K562 (cell line): Measurements from ENCODE around the gene TTC23L. TPM values are rescaled to one million over a fixed set of nuclear protein-coding genes. Genes with fewer than 3 reads are reported as not detected.

Experiments
- ATAC-seq: fragments of 200-7000 bp; cut with Tn5 transposase; 3 replicates; pipeline ENCODE4 v1.9.1; 2020; ENCODE audit warnings: moderate library complexity
- BruUV-seq: library from RNA; stranded (reverse); fragments of 400-500 nt; replicated peaks from 2 replicates; lab custom pipeline; 2021; lab: Mats Ljungman, UMichigan
- CTCF ChIA-PET: fragments of 300-600 bp; formaldehyde crosslinking; extraction: SDS; loops from one replicate; lab custom pipeline; 2021; ENCODE audit warnings: low intra/inter-chr PET ratio; lab: Yijun Ruan, JAX
- POLR2A ChIA-PET: fragments of 300-600, 350-650 bp; sonication (Branson Sonifier 250); formaldehyde crosslinking; extraction: SDS; loops from one replicate; lab custom pipeline; 2021; ENCODE audit warnings: antibody characterized with exemption, inconsistent platforms; lab: Yijun Ruan, JAX
- DNase-seq, 4 experiments: peaks; one replicate each; pipeline versions ENCODE4 v3.0.0 to v3.0.0-alpha.2; 2011 to 2018; ENCODE audit warnings: low spot score in 3 of 4, mixed read lengths in 3 of 4; ENCODE audit errors: extremely low read depth in 1 of 4
- FAIRE-seq: peaks from 2 replicates; lab custom pipeline; 2011; peaks lifted over from hg19 to GRCh38; lab: Jason Lieb, UNC
- H2AFZ ChIP-seq: 2 replicates; pipeline ENCODE4 v1.6.0; 2011; ENCODE audit warnings: low read depth, low read length, control low read depth, inconsistent platforms
- H3K27ac ChIP-seq: fragments of 200-600 bp; 3 replicates; pipeline ENCODE4 v1.8.0; 2011; ENCODE audit warnings: low read depth, mild to moderate bottlenecking, control low read depth, inconsistent platforms, low read length, moderate library complexity, mixed read lengths; ENCODE audit errors: extremely low read depth
- H3K27me3 ChIP-seq, 2 experiments: fragments of 300-600 bp in 1 of 2; 2 replicates in 1 of 2; 3 replicates in 1 of 2; pipeline versions ENCODE4 v1.6.0 to v1.8.0; 2011; ENCODE audit warnings: inconsistent platforms in 2 of 2, low read length in 2 of 2, mild to moderate bottlenecking in 1 of 2, mixed read lengths in 1 of 2, moderate library complexity in 1 of 2; ENCODE audit not compliant: control insufficient read depth in 2 of 2, insufficient read depth in 2 of 2
- H3K36me3 ChIP-seq: fragments of 300-600 bp; 3 replicates; pipeline ENCODE4 v1.8.0; 2011; ENCODE audit warnings: mild to moderate bottlenecking, low read length, inconsistent platforms; ENCODE audit not compliant: control insufficient read depth, insufficient read depth
- H3K4me1 ChIP-seq, 2 experiments: fragments of 200-600 bp in 1 of 2; replicated peaks in 1 of 2; 2 replicates in 1 of 2; 3 replicates in 1 of 2; pipeline versions ENCODE4 v1.5.1 to v1.8.0; 2011; ENCODE audit warnings: inconsistent platforms in 2 of 2, low read length in 2 of 2, mild to moderate bottlenecking in 1 of 2, mixed read lengths in 1 of 2, moderate library complexity in 1 of 2; ENCODE audit not compliant: control insufficient read depth in 2 of 2, insufficient read depth in 2 of 2
- H3K4me2 ChIP-seq: 2 replicates; pipeline ENCODE4 v1.6.1; 2011; ENCODE audit warnings: low read length, control low read depth, inconsistent platforms, mixed read lengths; ENCODE audit not compliant: insufficient read depth
- H3K4me3 ChIP-seq: fragments of 200-600 bp; sonication (generic), shearing (Covaris generic); 2 replicates; pipeline ENCODE4 v1.5.1; 2016; ENCODE audit warnings: control low read depth, inconsistent platforms
- H3K79me2 ChIP-seq: fragments of 200-600 bp; 3 replicates; pipeline ENCODE4 v1.8.0; 2011; ENCODE audit warnings: low read length, inconsistent platforms; ENCODE audit not compliant: control insufficient read depth, insufficient read depth
- H3K9ac ChIP-seq, 2 experiments: 2 replicates each; pipeline versions ENCODE4 v1.6.0 to v1.6.1; 2011; ENCODE audit warnings: low read depth in 2 of 2, low read length in 2 of 2, control low read depth in 1 of 2, inconsistent platforms in 1 of 2, mild to moderate bottlenecking in 1 of 2, mixed read lengths in 1 of 2; ENCODE audit not compliant: insufficient read depth in 1 of 2
- H3K9me1 ChIP-seq: one replicate; pipeline ENCODE4 v1.6.0; 2011; ENCODE audit warnings: inconsistent platforms, mild to moderate bottlenecking, low read length, moderate library complexity; ENCODE audit not compliant: control insufficient read depth, insufficient read depth
- H3K9me3 ChIP-seq: replicated peaks from 2 replicates; pipeline ENCODE4 v1.5.1; 2011; ENCODE audit warnings: low read depth, low read length, inconsistent platforms; ENCODE audit not compliant: control insufficient read depth, insufficient read depth
- H4K20me1 ChIP-seq: replicated peaks from 2 replicates; pipeline ENCODE4 v1.6.1; 2011; ENCODE audit warnings: low read length, inconsistent platforms, mixed read lengths; ENCODE audit not compliant: control insufficient read depth, insufficient read depth
- FIP1L1 ChIP-seq: fragments of 200-400 bp; formaldehyde crosslinking; IDR thresholded peaks from 2 replicates; pipeline ENCODE4 v1.6.1; 2018; ENCODE audit warnings: mild to moderate bottlenecking, low read depth, low read length; ENCODE audit not compliant: poor library complexity, severe bottlenecking
- HDAC2 ChIP-seq: fragments of 450-650 bp; IDR thresholded peaks from 2 replicates; pipeline ENCODE4 v1.6.1; 2016; ENCODE audit warnings: mild to moderate bottlenecking
- IRF9 ChIP-seq: fragments of 450-650 bp; IDR thresholded peaks from 2 replicates; pipeline ENCODE4 v1.6.1; 2016; ENCODE audit warnings: missing biosample characterization, missing genetic modification characterization
- MYC ChIP-seq, 2 experiments: fragments of 250-450 bp in 1 of 2; sonication (Bioruptor Pico) in 1 of 2; IDR thresholded peaks; 2 replicates each; pipeline versions ENCODE4 v1.5.1 to v1.6.1; 2012 to 2021; ENCODE audit warnings: low read depth in 2 of 2, borderline replicate concordance in 1 of 2, improper control_type of control experiment in 1 of 2, low read length in 1 of 2, mild to moderate bottlenecking in 1 of 2, moderate library complexity in 1 of 2
- NFYB ChIP-seq: IDR thresholded peaks from 2 replicates; pipeline ENCODE4 v1.6.1; 2011; ENCODE audit warnings: mild to moderate bottlenecking, moderate library complexity; ENCODE audit not compliant: insufficient read length; ENCODE audit errors: extremely low read depth
- OTX1 ChIP-seq: fragments of 450-650 bp; formaldehyde crosslinking; IDR thresholded peaks from 2 replicates; pipeline ENCODE4 v1.4.0; 2022; ENCODE audit warnings: mild to moderate bottlenecking
- PPARD ChIP-seq: fragments of 250-450 bp; sonication (Bioruptor Pico); IDR thresholded peaks from 2 replicates; pipeline ENCODE4 v1.8.0; 2022; ENCODE audit warnings: inconsistent platforms, mild to moderate bottlenecking, moderate library complexity
- RFX7 ChIP-seq: fragments of 250-450 bp; sonication (Bioruptor Pico); IDR thresholded peaks from 2 replicates; pipeline ENCODE4 v1.5.1; 2021; ENCODE audit warnings: mild to moderate bottlenecking
- ZBTB9 ChIP-seq: fragments of 450-650 bp; formaldehyde crosslinking; IDR thresholded peaks from 2 replicates; pipeline ENCODE4 v1.4.0; 2020; ENCODE audit warnings: mild to moderate bottlenecking, moderate library complexity
- ZNF121 ChIP-seq: sonication (generic); formaldehyde crosslinking; conservative IDR thresholded peaks from 2 replicates; pipeline ENCODE4 v1.8.0; 2022; ENCODE audit warnings: missing genetic modification reagents
- ZNF124 ChIP-seq: sonication (generic); formaldehyde crosslinking; IDR thresholded peaks from 2 replicates; pipeline ENCODE4 v1.8.1; 2022; ENCODE audit warnings: missing genetic modification reagents
- ZNF133 ChIP-seq: fragments of 250-450 bp; sonication (Bioruptor Pico); IDR thresholded peaks from 2 replicates; pipeline ENCODE4 v1.4.0; 2020; ENCODE audit warnings: mild to moderate bottlenecking
- ZNF282 ChIP-seq: sonication (generic); formaldehyde crosslinking; IDR thresholded peaks from 2 replicates; pipeline ENCODE4 v1.8.1; 2023; ENCODE audit warnings: missing genetic modification reagents
- ZNF518B ChIP-seq: fragments of 250-450 bp; sonication (Bioruptor Pico); IDR thresholded peaks from 2 replicates; pipeline ENCODE4 v1.5.0; 2021; ENCODE audit warnings: mild to moderate bottlenecking, moderate library complexity
- ZNF740 ChIP-seq, 3 experiments: fragments of 200-800 bp in 1 of 3; sonication (Bioruptor generic) in 1 of 3; sonication (generic) in 1 of 3; formaldehyde crosslinking in 1 of 3; IDR thresholded peaks; 2 replicates each; pipeline versions ENCODE4 v1.6.1 to v1.8.0; 2016 to 2022; ENCODE audit warnings: mild to moderate bottlenecking in 2 of 3, missing compliant biosample characterization in 2 of 3, missing genetic modification characterization in 2 of 3, missing genetic modification reagents in 1 of 3
- WGBS: fragments of 100-300 bp; shearing (Covaris generic); methylation state at CpG from one replicate; pipeline ENCODE4 v1.1.6; 2016; ENCODE audit warnings: low coverage, mixed read lengths; ENCODE audit not compliant: insufficient coverage; ENCODE audit errors: missing lambda C conversion rate; 5-methylcytosine and 5-hydroxymethylcytosine counted together
- in situ Hi-C: fragments of 300-500 bp; cut with MboI; formaldehyde crosslinking; loops from 4 replicates; pipeline ENCODE4 v1.15.0; 2018; ENCODE audit warnings: inconsistent platforms, mixed read lengths
- intact Hi-C: fragments of 100-400 bp; cut with micrococcal nuclease; formaldehyde crosslinking; loops from 2 replicates; pipeline ENCODE4 v1.14.2; 2022
- polyA plus RNA-seq, 8 experiments: library from polyadenylated mRNA; depleted of rRNA in 4 of 8; stranded (reverse) in 5 of 8; unstranded in 3 of 8; fragments of >200 nt; fragmentation: Nextera tagmentation in 2 of 8; fragmentation: Illumina TruSeq in 1 of 8; extraction: Ambion mirVana in 2 of 8; extraction: Trizol in 1 of 8; gene quantifications; 2 replicates each; pipeline versions ENCODE4 v1.2.1 to v1.2.3, GENCODE V29; 2011 to 2014; ENCODE audit warnings: inconsistent platforms in 1 of 8, missing spikeins in 1 of 8
- total RNA-seq, 7 experiments: library from RNA; depleted of rRNA in 6 of 7; stranded (reverse); fragments of >200 nt in 6 of 7; fragmentation: Illumina TruSeq in 2 of 7; extraction: Trizol in 2 of 7; gene quantifications; 2 replicates each; pipeline versions ENCODE4 v1.2.1 to v1.2.3, GENCODE V29; 2011 to 2021; ENCODE audit warnings: low replicate concordance in 1 of 7

Gene TTC23L
- total and polyA plus RNA-seq, 9 of the 15 experiments (the other 6 are each of a cell fraction or from before 2014, with no cell fraction given): 0.03 to 0.32 (median 0.14) TPM; not detected in 2

- Histone ChIP-seq H2AFZ (peak overlapping the region; percentile 96), H3K4me1 (peaks cover 7 to 34% of the 10 kb centered on the region in 2 experiments), H4K20me1 (no peaks in the 10 kb centered on the region), H3K4me2 (peak overlapping the region; percentile 78), H3K27me3 (no peaks in the 10 kb centered on the region), H3K9me1 (no peaks in the 10 kb centered on the region), H3K79me2 (no peaks in the 10 kb centered on the region), H3K9me3 (no peaks in the 10 kb centered on the region), H3K9ac (peak overlapping the region; percentile 67 to 87), H3K4me3 (no peak overlapping the region), H3K27ac (peak overlapping the region; percentile 91), H3K36me3 (no peaks in the 10 kb centered on the region)
- ATAC-seq (peak; percentile 96), FAIRE-seq (peak; percentile 89), DNase-seq (peak; percentile 72 to 93 (median 82))
- intact Hi-C loops (no loop called here), in situ Hi-C loops (no loop called here)
- BruUV-seq: no TSS peak
- POLR2A ChIA-PET: interaction anchor here (1.0 to 1.9 kb wide), 4 partner anchors 14 to 48 kb away, joined by 3 to 7 read pairs (median 6); partner anchors contain the start of genes BRIX1 and RAD1
- CTCF ChIA-PET: no interaction called here
- WGBS: 5% methylated on average over 3 of the region's 3 CpGs
- TF ChIP-seq HDAC2 (peak; percentile 88), FIP1L1 (no peak), PPARD (CRISPR knock-in tag) (no peak), ZNF282 (CRISPR knock-in tag) (no peak), RFX7 (CRISPR knock-in tag) (no peak), ZBTB9 (CRISPR knock-in tag) (0 out of 2 replicates have a peak, but pooled peaks have one; percentile 73), ZNF133 (CRISPR knock-in tag) (no peak), ZNF740 (CRISPR knock-in tag; IDR thresholded peaks at IDR 0.05) (no peak), ZNF740 (tag; IDR thresholded peaks at IDR 0.05) (no peak; a peak in 1 of 4 replicates), ZNF121 (no peak), MYC (IDR thresholded peaks at IDR 0.05; ENCODE audit: low read depth, low read length) (peak; percentile 61), MYC (CRISPR knock-in tag; IDR thresholded peaks at IDR 0.05; ENCODE audit: borderline replicate concordance, low read depth) (no peak), IRF9 (tag) (peak; percentile 37; the same call in 1 of the 2 replicates), NFYB (no peak), ZNF518B (no peak), OTX1 (CRISPR knock-in tag) (no peak), ZNF124 (CRISPR knock-in tag) (no peak)
Measured at GRCh38 chr5:34866989-34867471, 28.1 kb downstream of the TTC23L start.
